Sigmoid colon (tissue), 4 donors: ENCODE data around the gene CEP152.

Experiments used
- CTCF ChIP-seq, 4 experiments: fragments of 450-650 bp in 3 of 4; fragments of 200-600 bp in 1 of 4; IDR thresholded peaks; one replicate each; pipeline ENCODE4 v1.5.1; 2016 to 2019; ENCODE audit warnings: antibody characterized with exemption in 4 of 4, mild to moderate bottlenecking in 3 of 4, moderate library complexity in 2 of 4
- EP300 ChIP-seq, 4 donors: sonication (generic); formaldehyde crosslinking; IDR thresholded peaks; one replicate each; pipeline ENCODE4 v1.6.1; 2017; ENCODE audit warnings: antibody characterized with exemption in 4 of 4
- POLR2A ChIP-seq, 2 donors: fragments of 450-650 bp; IDR thresholded peaks; one replicate each; pipeline ENCODE4 v1.6.1; 2016; ENCODE audit warnings: antibody characterized with exemption in 2 of 2, mild to moderate bottlenecking in 2 of 2, moderate library complexity in 2 of 2
- POLR2AphosphoS5 ChIP-seq, 4 donors: sonication (generic); formaldehyde crosslinking; IDR thresholded peaks; one replicate each; pipeline ENCODE4 v1.6.1; 2017; ENCODE audit warnings: antibody characterized with exemption in 4 of 4

- TF ChIP-seq CTCF (IDR thresholded peaks at IDR 0.05) (no peak), POLR2A (IDR thresholded peaks at IDR 0.05) (no peak), EP300 (IDR thresholded peaks at IDR 0.05) (no peak), POLR2AphosphoS5 (IDR thresholded peaks at IDR 0.05) (no peak)
Measured at GRCh38 chr15:48785712-48786111, 25.2 kb downstream of the CEP152 start.
